ENCODE results near the gene ITPA. TPM values are rescaled to one million over a fixed set of nuclear protein-coding genes. Genes with fewer than 3 reads are reported as not detected.

The ITPA gene
- total and polyA plus RNA-seq, 9 donors, result 15.8 to 55.3 (median 31.1) TPM

DNA sequence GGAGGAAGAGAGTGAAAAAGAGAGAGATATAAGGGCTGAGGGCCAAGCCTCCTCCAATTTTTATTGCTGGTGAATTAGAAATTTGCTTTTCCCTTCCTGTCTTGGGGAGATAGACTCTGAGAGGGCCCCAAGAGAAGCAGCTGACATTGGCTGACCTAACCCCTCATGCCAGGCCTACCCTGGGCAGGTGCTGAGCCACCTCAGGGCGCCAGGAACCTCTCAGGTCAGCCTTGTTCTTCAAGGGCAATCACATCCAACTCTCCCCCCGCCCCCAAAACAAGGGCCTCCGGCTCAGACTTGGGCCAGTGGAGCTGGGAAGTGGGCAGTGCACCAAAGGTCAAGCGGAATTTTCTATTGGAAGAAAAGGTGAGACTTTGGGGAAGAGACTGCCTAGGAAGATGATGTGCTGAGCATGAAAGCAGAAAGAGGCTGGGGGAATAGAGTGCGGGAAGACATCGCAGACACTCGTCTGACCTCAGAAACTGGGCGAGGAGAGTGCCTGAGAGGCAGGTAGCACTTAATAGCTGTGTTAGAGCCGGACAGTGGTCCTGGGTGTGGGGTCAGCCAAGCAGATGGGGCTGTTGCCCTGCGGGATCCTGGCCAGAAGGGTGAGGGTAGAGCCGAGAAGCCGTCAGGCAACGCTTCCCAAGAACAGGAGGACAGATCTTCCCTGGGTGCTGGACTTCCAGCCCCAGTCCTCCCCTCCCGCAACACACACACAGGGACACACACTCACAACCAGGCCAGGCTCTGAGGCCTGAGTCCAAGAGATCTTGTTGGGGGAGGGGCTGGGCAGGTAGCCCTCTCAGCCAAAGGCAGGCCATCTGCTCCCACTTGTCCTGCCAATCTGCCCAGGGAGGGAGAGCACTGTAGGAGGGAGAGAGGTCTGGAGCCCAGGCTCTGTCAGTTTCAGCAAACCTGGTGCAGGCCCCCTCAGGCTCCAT lies 45.9 kb upstream of the ITPA start:
- H3K4me3 ChIP-seq, result no peak overlapping the region
- H3K27me3 ChIP-seq, result no peaks in the 10 kb centered on the region
- intact Hi-C loops (cut with DNase I), result no loop called here
- WGBS, 3 donors, result 85 to 87% (median 86%) methylated on average over 14 of the region's 14 CpGs
- no peak for DNase-seq
- H3K9me3 ChIP-seq, result no peaks in the 10 kb centered on the region
- no peak overlapping the region for H3K27ac ChIP-seq
- no peaks in the 10 kb centered on the region for H3K36me3 ChIP-seq
- no peak for TF ChIP-seq POLR2A (IDR thresholded peaks at IDR 0.05)
- TF ChIP-seq EP300 (IDR thresholded peaks at IDR 0.05), result no peak
- TF ChIP-seq, protein P1, sequence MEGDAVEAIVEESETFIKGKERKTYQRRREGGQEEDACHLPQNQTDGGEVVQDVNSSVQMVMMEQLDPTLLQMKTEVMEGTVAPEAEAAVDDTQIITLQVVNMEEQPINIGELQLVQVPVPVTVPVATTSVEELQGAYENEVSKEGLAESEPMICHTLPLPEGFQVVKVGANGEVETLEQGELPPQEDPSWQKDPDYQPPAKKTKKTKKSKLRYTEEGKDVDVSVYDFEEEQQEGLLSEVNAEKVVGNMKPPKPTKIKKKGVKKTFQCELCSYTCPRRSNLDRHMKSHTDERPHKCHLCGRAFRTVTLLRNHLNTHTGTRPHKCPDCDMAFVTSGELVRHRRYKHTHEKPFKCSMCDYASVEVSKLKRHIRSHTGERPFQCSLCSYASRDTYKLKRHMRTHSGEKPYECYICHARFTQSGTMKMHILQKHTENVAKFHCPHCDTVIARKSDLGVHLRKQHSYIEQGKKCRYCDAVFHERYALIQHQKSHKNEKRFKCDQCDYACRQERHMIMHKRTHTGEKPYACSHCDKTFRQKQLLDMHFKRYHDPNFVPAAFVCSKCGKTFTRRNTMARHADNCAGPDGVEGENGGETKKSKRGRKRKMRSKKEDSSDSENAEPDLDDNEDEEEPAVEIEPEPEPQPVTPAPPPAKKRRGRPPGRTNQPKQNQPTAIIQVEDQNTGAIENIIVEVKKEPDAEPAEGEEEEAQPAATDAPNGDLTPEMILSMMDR (IDR thresholded peaks at IDR 0.05), result no peak
- peaks cover 5% of the 10 kb centered on the region for H3K4me1 ChIP-seq (ENCODE audit: insufficient read depth)

DNA sequence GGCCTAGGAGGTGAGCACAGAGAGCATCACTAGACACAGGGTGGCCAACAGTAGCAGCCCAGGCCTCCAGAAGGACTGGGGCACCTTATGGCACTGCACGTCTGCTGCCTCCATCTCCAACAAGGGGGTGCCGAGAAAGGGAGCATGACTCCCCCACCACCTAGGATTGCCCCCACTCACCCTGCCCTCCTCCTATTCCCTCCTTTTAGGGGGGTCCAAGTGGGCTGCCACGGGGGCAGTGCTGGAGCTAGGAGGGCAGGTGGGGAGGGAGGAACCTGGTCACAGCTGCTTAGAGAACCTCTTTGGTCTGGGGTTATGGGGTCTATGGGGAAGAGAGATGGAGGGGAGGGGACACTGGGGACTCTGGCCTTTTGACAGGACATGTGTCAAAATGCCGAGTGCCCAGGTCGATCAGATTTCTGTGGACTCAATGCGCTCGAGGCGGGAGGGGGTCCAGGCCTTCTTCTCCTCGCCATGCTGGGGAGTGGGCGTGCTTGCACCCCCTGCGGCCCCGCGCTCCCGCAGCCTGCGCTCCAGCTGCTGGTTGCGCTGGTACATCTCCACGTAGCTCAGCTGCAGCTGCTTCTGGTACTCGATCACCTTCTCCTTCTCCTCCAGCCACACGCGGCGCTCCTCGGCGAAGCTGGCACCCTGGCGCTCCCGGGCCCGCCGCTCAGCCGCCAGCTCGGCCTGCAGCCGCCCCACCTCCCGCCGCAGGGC lies 45.1 kb upstream of the ITPA start:
- Histone ChIP-seq H3K27me3 (no peaks in the 10 kb centered on the region), H3K9me3 (no peaks in the 10 kb centered on the region), H3K27ac (no peak overlapping the region), H3K36me3 (no peaks in the 10 kb centered on the region), H3K4me1 (ENCODE audit: insufficient read depth) (no peaks in the 10 kb centered on the region), H3K4me3 (no peak overlapping the region)
- TF ChIP-seq EP300 (IDR thresholded peaks at IDR 0.05), result no peak
- TF ChIP-seq, protein P1 (IDR thresholded peaks at IDR 0.05), result no peak
- no peak for DNase-seq
- 80 to 92% (median 86%) methylated on average over 32 of the region's 32 CpGs for WGBS, 3 donors
- intact Hi-C loops (cut with DNase I), result no loop called here

DNA sequence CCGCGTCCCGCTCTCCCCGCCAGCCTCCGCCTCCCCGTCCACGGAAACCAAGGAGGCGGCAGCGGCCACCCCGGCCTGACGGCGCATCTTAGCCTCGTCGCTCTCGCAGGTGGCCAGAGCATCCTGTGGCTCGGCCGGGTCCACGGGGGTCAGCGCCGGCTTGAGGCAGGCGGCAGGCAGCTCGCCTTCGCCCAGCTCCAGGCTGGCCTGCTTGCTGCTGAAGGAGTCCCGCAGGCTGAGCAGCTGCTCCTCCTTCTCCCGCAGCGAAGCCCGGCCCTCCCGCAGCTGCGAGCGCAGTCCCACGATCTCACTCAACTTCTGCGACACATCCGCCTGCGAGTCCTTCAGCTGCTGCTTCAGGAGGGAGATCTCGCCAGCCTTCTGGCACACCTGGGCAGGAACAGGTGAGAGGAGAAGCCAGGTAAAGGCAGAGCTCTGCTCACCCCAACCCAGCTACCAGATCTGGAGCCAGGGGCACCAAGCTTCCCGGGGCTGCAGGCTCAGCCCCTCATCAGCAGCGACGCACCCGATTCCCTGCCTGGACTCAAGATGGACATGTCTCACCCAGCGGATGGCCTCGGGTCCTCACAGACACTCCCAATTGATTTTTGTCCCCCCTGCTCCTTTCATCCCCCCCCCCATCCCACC lies 44.4 kb upstream of the ITPA start:
- no peak for DNase-seq
- Histone ChIP-seq H3K36me3 (no peaks in the 10 kb centered on the region), H3K4me1 (ENCODE audit: insufficient read depth) (no peaks in the 10 kb centered on the region), H3K27ac (peak overlapping the region in 1 of 2 donors; percentile 35), H3K4me3 (no peak overlapping the region), H3K27me3 (no peaks in the 10 kb centered on the region), H3K9me3 (no peaks in the 10 kb centered on the region)
- intact Hi-C loops (cut with DNase I), result no loop called here
- 75 to 90% (median 89%) methylated on average over 38 to 41 of the region's 41 CpGs for WGBS, 3 donors
- TF ChIP-seq POLR2A (IDR thresholded peaks at IDR 0.05) (no peak), EP300 (IDR thresholded peaks at IDR 0.05) (no peak)
- TF ChIP-seq, protein P1 (IDR thresholded peaks at IDR 0.05), result no peak

Measured in ovary (tissue), 9 donors.